GM15510 (cell line): ENCODE data around the gene SLC25A44.

Experiments used
- POLR2A ChIP-seq: IDR thresholded peaks from 3 replicates; pipeline ENCODE4 v1.6.1; 2011; ENCODE audit warnings: borderline replicate concordance; ENCODE audit not compliant: insufficient read length; ENCODE audit errors: extremely low read depth

SLC25A44 gene

GRCh38 chr1:156220226-156220625, 26.3 kb downstream of the SLC25A44 start:
- no peak for TF ChIP-seq POLR2A

DNA sequence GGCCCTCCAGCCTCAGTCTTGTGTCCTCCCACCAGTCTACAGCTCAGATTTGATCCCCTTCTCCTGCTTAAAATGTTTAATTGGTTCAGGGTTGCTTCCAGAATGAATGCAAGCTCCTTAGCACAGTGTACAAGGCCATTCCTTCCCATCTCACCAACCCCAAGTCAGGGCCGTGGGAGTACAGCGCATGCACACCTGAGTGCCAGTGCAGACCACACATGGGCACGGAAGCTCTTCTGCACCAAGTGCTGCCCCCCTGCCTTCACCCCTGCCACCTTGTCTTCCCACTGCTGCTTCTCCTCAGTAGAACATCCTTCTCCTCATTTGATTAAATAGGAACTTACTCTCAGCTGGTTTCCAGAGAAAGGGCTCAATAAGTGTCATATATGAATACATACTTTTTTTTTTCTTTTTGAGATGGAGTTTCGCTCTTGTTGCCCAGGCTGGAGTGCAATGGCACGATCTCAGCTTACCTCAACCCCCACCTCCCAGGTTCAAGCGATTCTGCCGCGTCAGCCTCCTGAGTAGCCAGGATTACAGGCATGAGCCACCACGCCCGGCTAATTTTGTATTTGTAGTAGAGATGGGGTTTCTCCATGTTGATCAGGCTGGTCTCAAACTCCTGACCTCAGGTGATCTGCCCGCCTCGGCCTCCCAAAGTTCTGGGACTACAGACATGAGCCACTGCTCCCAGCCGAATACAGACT, 28.2 kb downstream of the SLC25A44 start:
- no peak for TF ChIP-seq POLR2A

DNA sequence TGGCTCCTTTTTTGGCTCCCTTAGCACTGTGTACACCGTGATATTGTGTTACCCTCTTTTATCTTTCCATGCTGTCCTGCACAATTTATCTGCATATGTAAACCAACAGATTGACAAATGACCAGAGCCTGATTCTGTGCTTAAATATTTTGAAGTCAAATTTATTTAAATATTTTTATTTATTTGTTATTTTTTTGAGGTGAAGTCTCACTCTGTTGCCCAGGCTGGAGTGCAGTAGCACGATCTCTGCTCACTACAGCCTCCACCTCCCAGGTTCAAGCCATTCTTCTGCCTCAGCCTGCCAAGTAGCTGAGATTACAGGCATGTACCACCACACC, 31.7 kb downstream of the SLC25A44 start:
- TF ChIP-seq POLR2A: no peak

GRCh38 chr1:156226116-156226538, 32.2 kb downstream of the SLC25A44 start:
- no peak for TF ChIP-seq POLR2A

DNA sequence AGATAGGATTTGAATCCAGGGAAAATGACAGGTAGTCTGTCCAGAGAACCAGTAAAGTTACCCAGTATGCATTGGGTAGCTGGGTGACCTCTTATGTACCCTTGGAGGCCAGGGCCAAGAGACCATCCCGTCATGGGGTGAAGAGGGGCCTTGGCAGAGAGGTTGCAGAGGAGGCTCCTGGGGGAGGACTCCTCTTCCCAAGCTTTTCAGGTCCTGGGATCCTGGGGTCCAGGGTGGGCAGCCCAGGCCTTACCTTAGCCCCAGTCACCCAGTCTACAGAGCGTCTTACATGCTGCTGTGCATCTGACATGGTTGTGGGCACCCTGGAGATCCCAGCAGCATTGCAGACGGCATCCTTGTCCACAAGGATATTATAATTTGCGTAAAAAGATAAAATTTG, 32.9 kb downstream of the SLC25A44 start:
- TF ChIP-seq POLR2A: no peak

GRCh38 chr1:156228501-156228900, 34.6 kb downstream of the SLC25A44 start:
- TF ChIP-seq POLR2A: no peak

- no peak for TF ChIP-seq POLR2A
These were observed 36.0 kb downstream of the SLC25A44 start for GRCh38 chr1:156229809-156230472.

GRCh38 chr1:156230473-156230837, 36.6 kb downstream of the SLC25A44 start:
- TF ChIP-seq POLR2A: no peak

- TF ChIP-seq POLR2A: no peak
These were observed 38.4 kb downstream of the SLC25A44 start for GRCh38 chr1:156232201-156232894.

DNA sequence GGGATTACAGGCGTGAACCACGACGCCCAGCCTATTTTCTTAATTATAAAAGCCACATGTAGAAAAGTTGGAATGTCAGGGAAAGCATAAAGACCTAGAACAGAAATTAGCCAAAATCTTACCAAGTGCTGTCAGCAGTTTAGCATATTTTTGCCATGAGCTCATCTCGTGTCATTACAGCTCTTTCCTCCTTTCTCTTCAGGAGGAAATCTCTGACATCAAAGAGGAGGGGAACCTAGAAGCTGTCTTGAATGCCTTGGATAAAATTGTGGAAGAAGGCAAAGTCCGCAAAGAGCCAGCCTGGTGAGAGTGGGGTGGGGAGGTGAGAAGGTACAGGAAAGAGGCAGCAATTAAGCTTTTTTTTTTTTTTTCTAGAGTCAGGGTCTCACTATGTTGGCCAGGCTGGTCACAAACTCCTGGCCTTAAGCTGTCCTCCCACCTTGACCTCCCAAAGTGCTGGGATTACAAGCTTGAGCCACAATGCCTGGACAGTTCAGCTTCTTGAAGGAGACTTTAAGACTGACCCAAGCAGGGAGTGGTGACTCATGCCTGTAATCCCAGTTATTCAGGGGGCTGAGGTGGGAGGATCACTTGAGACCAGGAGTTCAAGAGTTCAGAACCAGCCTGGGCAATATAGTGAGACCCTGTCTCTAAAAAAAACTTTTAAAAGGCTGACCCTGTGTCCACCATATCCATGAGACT, 39.7 kb downstream of the SLC25A44 start:
- TF ChIP-seq POLR2A: no peak

DNA sequence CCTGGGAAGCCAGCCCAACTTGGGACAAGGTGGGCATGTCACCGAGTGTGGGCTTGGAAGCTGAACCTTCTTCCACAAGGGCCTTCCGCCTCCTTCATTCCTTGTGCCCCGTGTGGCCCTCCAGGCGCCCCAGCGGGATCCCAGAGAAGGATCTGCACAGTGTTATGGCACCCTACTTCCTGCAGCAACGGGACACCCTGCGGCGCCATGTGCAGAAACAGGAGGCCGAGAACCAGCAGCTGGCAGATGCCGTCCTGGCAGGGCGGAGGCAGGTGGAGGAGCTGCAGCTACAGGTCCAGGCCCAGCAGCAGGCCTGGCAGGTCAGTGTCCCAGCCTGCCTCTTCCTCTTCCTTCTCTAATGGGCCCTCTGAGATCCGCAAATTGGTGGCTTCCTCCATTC, 42.3 kb downstream of the SLC25A44 start:
- TF ChIP-seq POLR2A: no peak

GRCh38 chr1:156238248-156238647, 44.3 kb downstream of the SLC25A44 start:
- TF ChIP-seq POLR2A: no peak

GRCh38 chr1:156241311-156241811, 47.5 kb downstream of the SLC25A44 start:
- TF ChIP-seq POLR2A: no peak

- TF ChIP-seq POLR2A: no peak
These were observed 48.0 kb downstream of the SLC25A44 start, which contains the start of gene BGLAP for GRCh38 chr1:156241926-156242325. BGLAP (plus strand) TSS chr1:156242184; CDS start chr1:156242232, 48 bp downstream.

DNA sequence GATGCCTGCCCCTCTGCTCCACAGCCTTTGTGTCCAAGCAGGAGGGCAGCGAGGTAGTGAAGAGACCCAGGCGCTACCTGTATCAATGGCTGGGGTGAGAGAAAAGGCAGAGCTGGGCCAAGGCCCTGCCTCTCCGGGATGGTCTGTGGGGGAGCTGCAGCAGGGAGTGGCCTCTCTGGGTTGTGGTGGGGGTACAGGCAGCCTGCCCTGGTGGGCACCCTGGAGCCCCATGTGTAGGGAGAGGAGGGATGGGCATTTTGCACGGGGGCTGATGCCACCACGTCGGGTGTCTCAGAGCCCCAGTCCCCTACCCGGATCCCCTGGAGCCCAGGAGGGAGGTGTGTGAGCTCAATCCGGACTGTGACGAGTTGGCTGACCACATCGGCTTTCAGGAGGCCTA, 48.8 kb downstream of the SLC25A44 start:
- TF ChIP-seq POLR2A: no peak

- no peak for TF ChIP-seq POLR2A
These were observed 50.2 kb downstream of the SLC25A44 start for GRCh38 chr1:156244126-156244525.

DNA sequence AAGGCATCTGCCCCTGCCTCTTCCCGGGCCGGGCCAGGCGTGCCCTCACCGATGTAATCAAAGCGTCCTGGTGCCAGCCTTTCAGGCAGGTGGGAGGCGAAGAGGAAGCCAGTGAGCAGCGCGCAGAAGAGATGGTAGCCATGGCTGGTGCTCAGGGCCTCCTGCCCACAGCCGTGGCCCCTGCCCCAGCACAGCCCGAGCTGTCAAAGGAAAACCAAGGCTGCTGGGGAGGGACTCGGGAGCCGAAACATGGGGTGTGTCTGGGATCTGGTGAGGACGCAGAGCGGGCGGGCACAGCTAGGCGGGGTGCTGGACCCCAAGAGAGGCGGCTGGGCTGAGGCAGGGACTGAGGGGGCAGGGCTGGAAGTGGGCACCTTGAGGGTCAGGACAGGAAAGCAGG, 50.8 kb downstream of the SLC25A44 start:
- no peak for TF ChIP-seq POLR2A
